ENCODE data around the gene EMB. TPM values are rescaled to one million over a fixed set of nuclear protein-coding genes. Genes with fewer than 3 reads are reported as not detected.

The EMB gene
- total and polyA plus RNA-seq, 2 of the 8 experiments (the other 6 are each of a cell fraction or from before 2014, with no cell fraction given): 29.3 to 48.4 TPM

- no peak overlapping the region for H3K14ac ChIP-seq (ENCODE audit: insufficient read length)
- no peak overlapping the region for H3K4me3 ChIP-seq (ENCODE audit: extremely low read depth in 1 of 4, insufficient read depth in 2 of 4, low read depth in 3 of 4, low read length in 4 of 4)
- H3K4ac ChIP-seq (replicated peaks; ENCODE audit: insufficient read length, low read depth, low read length): no peak overlapping the region
- H3K27me3 ChIP-seq (replicated peaks in 1 of 4; ENCODE audit: control insufficient read depth in 3 of 4, extremely low read depth in 1 of 4, insufficient read depth in 3 of 4, low read length in 3 of 4): no peaks in the 10 kb centered on the region
- no peak overlapping the region for H3K9ac ChIP-seq (replicated peaks in 1 of 4; ENCODE audit: extremely low read depth in 1 of 4, low read depth in 3 of 4, low read length in 3 of 4)
- no peak overlapping the region for H2BK120ac ChIP-seq (replicated peaks; ENCODE audit: low read depth, low read length)
- H3K27ac ChIP-seq (ENCODE audit: low read depth, low read length): no peak overlapping the region
- H3K9me3 ChIP-seq (ENCODE audit: insufficient read depth in 2 of 2, low read depth in 1 of 2, low read length in 1 of 2): no peaks in the 10 kb centered on the region
- H4K8ac ChIP-seq (ENCODE audit: extremely low read depth, insufficient read depth, low read length): no peak overlapping the region
- H4K91ac ChIP-seq (replicated peaks; ENCODE audit: insufficient read length, low read length): no peak overlapping the region
- WGBS, 2 experiments (ENCODE audit: extremely low coverage in 1 of 2, insufficient coverage in 1 of 2, insufficient read length in 1 of 2, insufficient replicate concordance in 2 of 2, low coverage in 1 of 2, low lambda C conversion rate in 2 of 2, missing lambda C conversion rate in 1 of 2): 87% methylated on average over 7 of the region's 7 CpGs; no CpG with 5 or more reads in 1 of the 2 experiments
- ChIA-PET POLR2A (ENCODE audit: partially characterized antibody) (no interaction called here), CTCF (ENCODE audit: partially characterized antibody) (no interaction called here)
- no peak overlapping the region for H3K18ac ChIP-seq (ENCODE audit: extremely low read depth, low read length)
- FAIRE-seq (no peak), DNase-seq (ENCODE audit: low read depth in 1 of 2, low spot score in 2 of 2) (no peak)
- no peak overlapping the region for H3K4me2 ChIP-seq (ENCODE audit: insufficient read depth in 1 of 2, low read depth in 2 of 2, low read length in 2 of 2)
- no peak overlapping the region for H2BK12ac ChIP-seq (ENCODE audit: low read depth, low read length)
- H2AFZ ChIP-seq (ENCODE audit: low read length): no peak overlapping the region
- H3K79me1 ChIP-seq (ENCODE audit: low read depth, low read length): no peaks in the 10 kb centered on the region
- no peak overlapping the region for H3K56ac ChIP-seq (replicated peaks; ENCODE audit: insufficient read length, low read depth, low read length)
- H4K5ac ChIP-seq (ENCODE audit: insufficient read length, low read depth, low read length): no peak overlapping the region
- no peak overlapping the region for H2BK15ac ChIP-seq (ENCODE audit: low read length)
- no peaks in the 10 kb centered on the region for H4K20me1 ChIP-seq (replicated peaks in 1 of 2; ENCODE audit: control insufficient read depth in 1 of 2, insufficient read depth in 2 of 2, low read length in 2 of 2)
- no peak overlapping the region for H2AK5ac ChIP-seq (ENCODE audit: low read depth, low read length)
- H3K23me2 ChIP-seq (ENCODE audit: low read depth, low read length): no peaks in the 10 kb centered on the region
- no peaks in the 10 kb centered on the region for H3K79me2 ChIP-seq (ENCODE audit: control insufficient read depth in 1 of 2, insufficient read depth in 2 of 2, low read length in 2 of 2)
- H3K4me1 ChIP-seq (replicated peaks in 1 of 4; ENCODE audit: control insufficient read depth in 3 of 4, insufficient read depth in 4 of 4, low read length in 3 of 4): no peaks in the 10 kb centered on the region
- H2BK5ac ChIP-seq (ENCODE audit: low read depth, low read length): no peak overlapping the region
- no peak overlapping the region for H2BK20ac ChIP-seq (ENCODE audit: low read length)
- no peak overlapping the region for H3K23ac ChIP-seq (ENCODE audit: insufficient read length)
- no peaks in the 10 kb centered on the region for H3K36me3 ChIP-seq (ENCODE audit: control insufficient read depth in 2 of 4, insufficient read depth in 4 of 4, low read length in 3 of 4)
- no peak for TF ChIP-seq SP1 (IDR thresholded peaks at IDR 0.05; ENCODE audit: low read depth, low read length)
- no peak for TF ChIP-seq GABPA (IDR thresholded peaks at IDR 0.05; ENCODE audit: borderline replicate concordance, insufficient read depth, low read length)
- no peak for TF ChIP-seq CHD2 (IDR thresholded peaks at IDR 0.05; ENCODE audit: low read length)
- TF ChIP-seq TAF7 (optimal IDR thresholded peaks at IDR 0.05; ENCODE audit: borderline replicate concordance, low read depth, low read length): no peak
- TF ChIP-seq KDM1A (IDR thresholded peaks at IDR 0.05; ENCODE audit: borderline replicate concordance, low read length): no peak
- TF ChIP-seq RBBP5 (IDR thresholded peaks at IDR 0.05; ENCODE audit: borderline replicate concordance, low read depth, low read length): no peak
- no peak for TF ChIP-seq SRF (IDR thresholded peaks at IDR 0.05; ENCODE audit: low read depth, low read length)
- no peak for TF ChIP-seq TEAD4 (IDR thresholded peaks at IDR 0.05; ENCODE audit: low read depth, low read length)
- no peak for TF ChIP-seq POLR2A (IDR thresholded peaks at IDR 0.05; ENCODE audit: control extremely low read depth in 1 of 2, low read depth in 2 of 2, low read length in 2 of 2)
- no peak for TF ChIP-seq POLR2AphosphoS5 (IDR thresholded peaks at IDR 0.05; ENCODE audit: low read depth, low read length)
- TF ChIP-seq CBX8 (IDR thresholded peaks at IDR 0.05; ENCODE audit: borderline replicate concordance, low read depth, low read length): no peak
- no peak for TF ChIP-seq ASH2L (IDR thresholded peaks at IDR 0.05; ENCODE audit: low read length)
- no peak for TF ChIP-seq CTBP2 (IDR thresholded peaks at IDR 0.05; ENCODE audit: borderline replicate concordance, insufficient read depth, insufficient read length, low read length)
- no peak for TF ChIP-seq NANOG (IDR thresholded peaks at IDR 0.05; ENCODE audit: insufficient read depth, low read depth, low read length, poor library complexity, severe bottlenecking)
- TF ChIP-seq RFX5 (IDR thresholded peaks at IDR 0.05; ENCODE audit: borderline replicate concordance, low read depth, low read length): no peak
- no peak for TF ChIP-seq HDAC2 (IDR thresholded peaks at IDR 0.05; ENCODE audit: borderline replicate concordance in 1 of 2, low read depth in 2 of 2, low read length in 2 of 2)
Measured at GRCh38 chr5:50447941-50448340, 6.9 kb upstream of the EMB start.

Data from H1 (cell line).